Measurements from ENCODE around the gene PTX3.

Gene PTX3

DNA sequence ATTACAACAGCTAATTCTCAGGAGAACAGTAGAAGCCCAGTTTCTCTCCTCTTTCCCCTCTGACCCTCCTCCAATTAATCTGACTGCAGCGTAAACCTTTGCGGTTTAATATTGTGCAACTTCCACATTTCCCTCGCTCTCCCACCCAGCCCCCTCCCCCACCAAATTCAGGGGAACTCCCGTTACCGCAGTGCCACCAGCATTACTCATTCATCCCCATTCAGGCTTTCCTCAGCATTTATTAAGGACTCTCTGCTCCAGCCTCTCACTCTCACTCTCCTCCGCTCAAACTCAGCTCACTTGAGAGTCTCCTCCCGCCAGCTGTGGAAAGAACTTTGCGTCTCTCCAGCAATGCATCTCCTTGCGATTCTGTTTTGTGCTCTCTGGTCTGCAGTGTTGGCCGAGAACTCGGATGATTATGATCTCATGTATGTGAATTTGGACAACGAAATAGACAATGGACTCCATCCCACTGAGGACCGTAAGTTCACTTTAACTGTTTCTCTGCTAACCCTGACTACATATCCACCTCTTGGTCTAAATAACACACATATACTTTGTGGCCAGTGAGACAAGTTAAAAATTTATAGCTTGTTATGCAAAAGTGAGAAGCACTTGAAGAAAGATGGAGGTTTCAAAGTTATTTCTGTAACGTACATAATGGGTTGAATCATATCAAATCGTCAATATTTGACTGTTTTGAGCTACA, at the start of gene PTX3:
Gene PTX3, plus strand, starts transcription at position 268 of the 709 bp plus-strand sequence. Its CDS starts 84 bp downstream, at position 352.
- FAIRE-seq, result peak; percentile 56
- DNase-seq (ENCODE audit: insufficient read length, low spot score), result no peak

DNA sequence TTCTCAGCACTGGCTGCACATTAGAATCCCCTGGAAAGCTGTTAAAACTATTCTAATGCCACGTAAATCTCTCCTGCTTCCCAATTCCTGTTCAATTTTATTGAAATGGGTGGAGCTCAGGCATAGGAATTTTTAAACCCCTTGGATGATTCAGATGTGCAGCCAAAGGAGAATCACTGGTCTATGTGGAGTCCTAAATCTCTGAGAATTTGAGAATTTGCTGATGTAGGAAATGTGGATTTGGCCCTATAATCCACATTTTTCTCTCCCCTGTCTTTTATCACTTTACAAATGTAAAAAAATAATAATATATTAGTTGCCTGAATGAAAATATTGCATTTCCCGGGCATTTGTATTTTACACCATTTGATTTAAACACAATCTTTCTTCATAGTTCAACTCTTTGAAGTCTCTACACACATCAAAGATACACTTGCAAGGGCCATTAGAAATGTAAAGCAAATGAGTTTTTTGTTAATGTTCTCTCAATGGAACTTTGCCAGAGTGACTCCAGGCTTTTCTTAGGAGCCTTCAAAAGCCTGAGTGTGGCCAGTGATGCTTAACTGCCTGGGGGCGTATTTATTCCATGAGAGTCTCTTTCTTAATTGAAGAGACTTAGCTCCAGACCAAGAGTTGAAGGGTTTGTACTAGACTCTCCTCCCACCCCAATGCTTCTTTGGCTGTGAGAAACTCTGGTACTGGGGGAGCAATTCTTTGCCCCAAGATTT, 48.8 kb upstream of the PTX3 start:
- no peak for DNase-seq (ENCODE audit: insufficient read length, low spot score)
- FAIRE-seq, result no peak

GRCh38 chr3:157388976-157389375, 47.7 kb upstream of the PTX3 start:
- no peak for DNase-seq (ENCODE audit: insufficient read length, low spot score)
- no peak for FAIRE-seq

DNA sequence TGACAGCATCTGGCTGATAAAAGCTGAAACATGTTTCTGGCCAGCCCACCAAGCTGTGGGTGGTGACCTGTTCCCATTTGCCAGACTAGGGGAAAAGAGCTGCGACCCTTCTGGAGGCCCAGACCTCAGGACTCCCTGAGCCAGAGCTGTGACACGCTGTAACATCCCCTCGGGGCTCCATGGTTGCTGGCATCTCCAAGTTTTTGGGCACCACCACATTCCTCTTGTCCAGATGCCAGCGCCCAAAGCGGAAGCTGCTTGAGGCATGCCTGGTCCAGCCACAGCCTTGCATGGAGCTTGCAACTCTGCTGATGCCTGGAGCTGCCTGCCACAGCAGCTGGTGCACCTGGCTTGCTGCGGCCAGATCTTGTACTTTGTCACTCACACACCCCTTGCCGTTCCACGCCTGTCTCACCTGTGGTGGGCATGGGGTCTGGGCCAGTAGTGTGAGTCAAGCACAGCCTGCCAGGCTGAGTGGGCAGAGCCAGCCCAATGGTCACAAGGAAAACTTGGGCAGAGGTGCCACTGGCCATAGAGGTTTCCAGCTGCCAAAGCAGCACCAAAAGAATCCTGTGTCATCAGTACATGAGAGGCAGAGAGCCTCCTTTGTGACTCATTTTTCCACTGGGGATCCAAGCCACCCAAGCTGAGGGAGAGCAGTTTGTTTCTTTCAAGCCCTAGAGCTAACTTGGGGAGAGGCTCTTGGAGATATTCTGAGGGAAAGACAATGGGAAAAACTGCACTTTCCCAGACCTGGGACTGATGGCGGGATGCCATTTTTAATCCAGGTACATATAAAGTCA, 45.7 kb upstream of the PTX3 start:
- DNase-seq (ENCODE audit: insufficient read length, low spot score) (no peak), FAIRE-seq (no peak)

DNA sequence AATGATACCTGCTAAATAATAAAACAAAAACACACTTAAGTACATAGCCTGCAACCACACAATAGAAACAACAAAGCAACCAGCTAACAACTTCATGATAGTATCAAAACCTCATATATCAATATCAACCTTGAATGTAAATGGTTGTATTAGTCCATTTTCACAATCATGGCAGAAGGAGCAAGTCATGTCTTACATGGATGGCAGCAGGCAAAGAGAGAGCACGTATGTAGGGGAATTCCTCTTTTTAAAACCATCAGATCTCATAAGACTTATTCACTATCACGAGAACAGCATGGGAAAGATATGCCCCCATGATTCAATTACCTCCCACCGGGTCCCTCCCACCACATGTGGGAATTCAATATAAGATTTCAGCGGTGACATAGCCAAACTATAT, 44.5 kb upstream of the PTX3 start:
- DNase-seq (ENCODE audit: insufficient read length, low spot score), result no peak
- no peak for FAIRE-seq

- FAIRE-seq, result no peak
Measured at GRCh38 chr3:157393113-157393512, 43.5 kb upstream of the PTX3 start.

GRCh38 chr3:157394411-157394810, 42.2 kb upstream of the PTX3 start:
- DNase-seq (ENCODE audit: insufficient read length, low spot score) (no peak), FAIRE-seq (no peak)

More at GRCh38 chr3:157393113-157393512, 43.5 kb upstream of the PTX3 start:
- DNase-seq (ENCODE audit: insufficient read length, low spot score), result no peak

DNA sequence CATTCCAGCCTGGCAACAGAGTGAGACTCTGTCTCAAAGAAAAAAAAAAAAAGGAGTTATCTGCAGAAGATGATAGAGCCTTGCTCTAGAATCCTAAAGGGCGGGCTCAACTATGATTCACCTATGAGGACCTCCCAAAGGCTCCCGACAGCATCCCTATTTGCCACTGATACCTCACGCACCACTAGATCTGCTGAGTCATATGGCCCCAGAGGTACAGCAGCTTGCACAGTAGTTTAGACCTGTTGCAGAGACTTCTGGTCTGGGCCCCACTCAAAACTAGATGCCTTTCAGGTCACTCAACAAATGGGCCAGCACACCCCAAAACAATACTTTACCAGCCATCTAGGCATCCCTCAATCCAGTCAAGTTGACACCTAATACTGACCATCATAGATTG, 38.1 kb upstream of the PTX3 start:
- DNase-seq (ENCODE audit: insufficient read length, low spot score) (no peak), FAIRE-seq (no peak)

DNA sequence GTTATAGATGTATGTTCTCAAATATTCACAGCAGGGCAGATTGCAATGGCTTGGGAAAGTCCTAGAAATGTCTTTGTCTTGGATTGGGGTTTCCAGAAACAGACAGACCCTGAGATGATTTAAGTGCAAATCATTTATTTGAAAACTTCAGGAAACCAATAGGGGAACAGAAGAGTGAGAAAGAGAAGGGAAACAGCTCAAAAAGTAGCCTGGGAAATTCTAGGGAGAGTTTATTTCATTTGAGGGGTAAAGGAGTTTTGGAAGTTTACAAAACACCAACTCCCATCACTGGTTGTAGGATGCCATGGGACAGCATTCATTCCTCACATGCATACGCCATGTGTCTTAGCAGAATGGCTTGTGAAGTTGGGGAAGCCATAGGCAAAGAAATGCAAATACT, 32.3 kb upstream of the PTX3 start:
- FAIRE-seq, result no peak
- DNase-seq (ENCODE audit: insufficient read length, low spot score), result no peak

GRCh38 chr3:157405457-157405856, 31.2 kb upstream of the PTX3 start:
- FAIRE-seq (no peak), DNase-seq (ENCODE audit: insufficient read length, low spot score) (no peak)

DNA sequence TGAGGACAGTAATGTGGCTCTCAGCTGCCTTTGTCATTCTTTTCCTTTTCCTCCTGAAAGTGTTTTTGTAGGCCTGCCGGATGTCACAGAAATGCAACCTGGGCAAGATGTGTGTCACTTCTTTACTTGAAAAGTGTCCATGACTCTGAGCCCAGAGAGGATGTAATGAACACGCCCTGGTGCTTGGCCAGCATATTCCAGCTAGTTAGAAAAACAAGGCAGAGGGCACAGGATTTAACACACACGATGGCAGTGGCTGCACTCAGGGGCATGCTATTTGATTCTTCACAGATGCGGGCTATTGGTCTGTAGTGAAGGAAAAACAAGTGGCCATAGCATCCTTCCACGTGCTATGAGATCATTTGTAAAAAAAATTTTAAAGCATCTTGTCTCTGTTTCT, 30.3 kb upstream of the PTX3 start:
- FAIRE-seq (no peak), DNase-seq (ENCODE audit: insufficient read length, low spot score) (no peak)

DNA sequence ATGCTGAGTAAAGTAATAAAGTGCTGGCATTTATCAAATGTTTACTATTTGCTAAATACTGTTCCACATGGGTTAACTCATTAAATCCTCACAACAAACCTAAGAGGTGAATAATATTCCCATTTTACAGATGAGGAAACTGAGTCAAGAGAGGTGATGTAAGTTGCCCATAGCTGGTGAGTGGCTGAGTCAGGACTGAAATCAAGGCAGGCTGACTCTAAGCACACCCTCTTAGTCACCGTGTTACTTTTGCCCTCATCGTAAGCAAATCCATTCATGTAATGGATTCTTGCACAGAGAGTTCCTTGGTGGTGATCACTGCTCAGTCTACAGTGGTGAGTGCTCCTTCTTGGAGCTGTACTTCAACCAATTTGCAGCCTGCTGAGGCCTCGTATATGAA, 28.9 kb upstream of the PTX3 start:
- DNase-seq (ENCODE audit: insufficient read length, low spot score), result no peak
- no peak for FAIRE-seq

DNA sequence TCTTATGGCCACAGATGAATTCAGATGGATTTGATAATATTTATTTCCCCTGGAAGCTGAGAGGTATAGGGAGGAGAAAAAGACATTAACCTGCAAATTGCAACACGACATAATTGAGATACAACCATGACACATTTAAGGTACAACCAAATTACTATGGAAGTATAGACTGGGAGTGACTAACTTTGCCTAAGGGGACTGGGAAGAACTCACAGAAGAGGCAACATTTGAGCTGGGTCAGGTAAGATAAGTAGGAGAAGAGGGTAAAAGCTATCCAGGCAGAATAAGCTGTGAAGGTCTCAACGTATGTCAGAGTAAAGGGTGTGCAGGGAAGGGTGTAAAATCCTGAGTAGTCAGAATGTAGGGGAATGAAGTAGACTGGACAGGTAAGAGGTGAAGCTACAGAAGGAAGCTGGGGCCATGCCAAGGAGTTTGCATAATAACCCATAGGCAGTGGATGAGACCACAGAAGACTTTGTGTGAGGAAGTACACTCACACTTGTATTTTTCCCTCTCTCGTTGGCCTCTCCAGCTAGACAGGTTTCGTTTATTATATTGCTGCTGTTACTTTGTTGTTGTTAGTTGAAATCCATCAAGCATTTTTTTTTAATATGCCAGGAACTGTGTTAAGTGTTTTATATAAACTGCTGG, 28.0 kb upstream of the PTX3 start:
- FAIRE-seq, result no peak
- DNase-seq (ENCODE audit: insufficient read length, low spot score), result no peak

DNA sequence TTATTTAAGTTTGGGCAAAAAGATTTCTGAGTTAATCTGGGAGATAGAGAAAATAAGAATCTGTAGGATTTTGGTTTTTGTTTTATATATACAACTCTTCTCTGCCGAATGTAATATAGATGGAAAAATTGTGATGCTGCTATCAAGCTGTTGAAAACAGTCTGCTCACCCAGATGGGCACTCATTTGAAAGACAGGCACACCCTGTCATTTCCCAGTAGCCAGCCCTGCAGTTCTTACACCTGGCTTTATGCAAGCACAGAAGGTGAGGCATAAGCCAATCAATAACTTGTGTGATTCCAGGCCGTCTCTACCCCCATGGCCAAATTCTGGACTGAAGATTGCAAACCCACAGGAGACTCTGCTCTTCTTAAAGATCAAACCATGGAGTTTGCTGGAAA, 27.1 kb upstream of the PTX3 start:
- DNase-seq (ENCODE audit: insufficient read length, low spot score), result no peak
- FAIRE-seq, result no peak

DNA sequence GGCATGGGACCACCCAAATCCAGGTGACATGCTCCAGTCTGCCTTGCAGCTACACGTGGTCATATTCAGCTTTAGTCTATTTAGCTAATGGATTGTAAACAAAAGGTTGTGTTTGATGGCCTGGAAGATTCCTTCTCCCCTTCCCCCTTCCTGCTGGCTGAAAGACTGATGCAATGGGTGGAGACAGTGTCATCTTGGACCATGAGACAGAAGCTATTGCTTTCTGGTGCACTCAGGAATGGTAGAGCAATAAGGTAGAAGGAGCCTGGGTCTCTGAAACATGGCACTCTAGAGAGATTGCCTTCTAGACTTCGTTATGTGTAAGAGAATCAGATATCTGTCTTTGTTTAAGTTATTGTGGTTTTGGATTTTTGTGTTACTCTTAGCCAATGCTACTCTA, 25.7 kb upstream of the PTX3 start:
- FAIRE-seq, result no peak

DNA sequence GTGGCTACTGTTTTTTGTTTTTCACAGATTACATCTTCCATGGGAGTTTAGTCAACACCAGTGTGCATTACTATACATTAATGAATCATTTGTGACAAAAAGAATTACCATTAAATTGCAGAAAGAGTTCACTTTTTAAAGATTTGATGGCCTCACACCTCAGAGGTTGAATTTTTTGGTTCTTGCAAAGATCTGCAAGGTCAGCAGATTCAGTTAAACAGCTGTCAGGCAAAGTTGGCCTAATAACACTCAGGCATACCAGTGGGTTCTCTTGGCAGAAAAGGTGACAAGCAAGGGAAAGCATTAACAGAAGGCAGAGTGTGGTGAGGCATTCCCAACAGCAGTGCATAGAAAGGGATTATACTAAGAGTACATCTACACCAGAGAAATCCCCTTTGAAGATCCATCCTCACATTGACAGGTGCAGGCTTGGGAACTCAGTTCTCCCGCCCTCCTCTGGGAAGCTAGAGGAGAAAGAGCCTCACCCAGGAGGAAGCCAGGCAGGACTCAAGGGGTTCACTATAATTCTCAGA, 24.3 kb upstream of the PTX3 start:
- FAIRE-seq (no peak), DNase-seq (ENCODE audit: insufficient read length, low spot score) (no peak)

More for the DNA sequence above, 25.7 kb upstream of the PTX3 start:
- no peak for DNase-seq (ENCODE audit: insufficient read length, low spot score)

DNA sequence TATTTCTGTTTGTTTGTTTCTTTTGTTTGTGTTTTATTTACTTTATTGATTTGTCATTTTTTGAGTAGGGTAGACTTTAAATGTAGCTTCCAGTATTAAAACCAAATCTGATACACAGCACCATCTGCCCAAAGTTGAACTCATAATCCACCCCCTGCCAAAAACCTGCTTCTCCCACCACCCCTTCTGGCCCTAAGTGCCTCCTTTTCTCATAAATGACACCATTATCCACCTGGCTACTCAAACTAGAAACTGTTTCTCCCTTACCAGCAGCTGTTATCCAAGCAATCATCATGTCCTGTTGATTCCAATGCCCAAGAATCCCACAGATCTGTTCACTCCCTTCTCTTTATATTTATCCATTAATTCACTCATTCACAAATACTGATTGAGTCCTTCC, 21.8 kb upstream of the PTX3 start:
- no peak for FAIRE-seq
- no peak for DNase-seq (ENCODE audit: insufficient read length, low spot score)

DNA sequence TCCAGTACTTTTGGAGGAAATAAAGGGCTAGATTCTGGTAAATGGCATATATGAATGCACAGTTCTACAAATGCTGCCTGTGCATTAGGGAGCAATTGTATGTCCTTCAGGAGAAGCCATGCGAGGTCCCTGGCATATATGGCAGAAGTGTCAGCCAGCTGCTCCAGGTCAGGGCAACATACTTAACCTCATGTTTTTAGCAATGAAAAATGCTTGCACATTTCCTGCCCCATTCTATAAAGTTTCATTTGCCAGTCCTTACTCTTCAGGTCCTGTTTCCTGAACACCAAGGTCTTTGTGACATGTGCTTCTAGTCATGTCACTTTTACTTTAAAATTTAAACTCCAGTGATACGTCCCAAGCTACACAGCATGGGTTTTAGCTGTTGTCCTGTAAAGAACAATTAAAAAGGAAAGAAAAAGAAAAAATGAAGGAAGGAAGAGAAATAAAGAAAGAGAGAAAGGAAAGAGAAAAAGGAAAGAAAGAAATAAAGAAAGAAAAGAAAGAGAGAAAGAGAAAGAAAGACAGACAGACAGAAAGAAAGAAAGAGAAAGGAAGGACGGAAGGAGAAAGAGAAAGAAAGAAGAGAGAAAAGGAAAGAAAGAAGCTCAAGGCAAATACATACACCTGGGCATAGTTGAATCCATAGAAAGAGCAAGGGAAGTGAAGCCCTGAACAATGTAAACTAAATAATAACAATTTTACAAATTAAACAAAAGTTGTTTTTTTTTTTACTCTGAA, 20.1 kb upstream of the PTX3 start:
- DNase-seq (ENCODE audit: insufficient read length, low spot score) (no peak), FAIRE-seq (no peak)

GRCh38 chr3:157417247-157417646, 19.4 kb upstream of the PTX3 start:
- DNase-seq (ENCODE audit: insufficient read length, low spot score) (no peak), FAIRE-seq (no peak)

DNA sequence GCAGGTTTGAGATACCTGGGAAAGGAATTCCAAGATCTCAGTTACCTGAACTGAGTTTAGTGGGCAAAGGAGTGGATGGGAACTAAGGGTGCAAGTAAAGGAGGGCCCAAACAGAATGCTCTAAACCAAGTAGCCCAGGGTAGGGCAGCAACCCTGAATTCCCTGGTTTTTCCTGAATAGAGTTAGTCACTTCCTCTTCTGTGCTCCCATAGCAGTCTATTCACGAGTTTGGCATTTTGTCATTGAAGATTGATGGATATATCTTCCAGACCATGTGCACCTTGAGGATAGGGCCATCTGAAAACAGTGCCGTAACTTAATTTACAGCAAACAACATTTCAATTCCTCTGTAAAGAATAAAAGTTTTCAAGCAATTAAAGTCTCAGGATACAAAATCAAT, 18.5 kb upstream of the PTX3 start:
- no peak for FAIRE-seq
- no peak for DNase-seq (ENCODE audit: insufficient read length, low spot score)

Measured in GM19239 (cell line).